ENCODE results near the gene ARG2. TPM values are rescaled to one million over a fixed set of nuclear protein-coding genes. Genes with fewer than 3 reads are reported as not detected.
A peak's percentile ranks its signal among the peaks of the same experiment; 100 is the strongest.

ARG2 gene
- total and polyA plus RNA-seq, 4 donors = 0.08 to 3.1 (median 0.59) TPM

- Histone ChIP-seq H3K27me3 (ENCODE audit: control insufficient read depth in 4 of 4, insufficient read depth in 4 of 4, low read length in 3 of 4) (no peaks in the 10 kb centered on the region), H3K36me3 (ENCODE audit: control insufficient read depth in 4 of 4, insufficient read depth in 3 of 4, low read depth in 1 of 4, low read length in 3 of 4) (no peaks in the 10 kb centered on the region), H3K9me3 (ENCODE audit: control insufficient read depth in 4 of 4, low read length in 3 of 4) (no peaks in the 10 kb centered on the region), H3K9ac (ENCODE audit: low read depth in 1 of 2, low read length in 2 of 2) (no peak overlapping the region), H3K4me3 (ENCODE audit: low read depth in 1 of 3, low read length in 3 of 3) (no peak overlapping the region), H3K27ac (ENCODE audit: low read depth in 1 of 2, low read length in 2 of 2) (no peak overlapping the region), H3K4me1 (ENCODE audit: control insufficient read depth in 4 of 4, insufficient read depth in 4 of 4, low read length in 3 of 4) (peaks cover 0 to 2% (median 0%) of the 10 kb centered on the region in 4 donors)
- TF ChIP-seq ATF3 (IDR thresholded peaks at IDR 0.05) (no peak), HNF4G (IDR thresholded peaks at IDR 0.05) (no peak), HNF4A (conservative IDR thresholded peaks at IDR 0.05) (no peak), YY1 (IDR thresholded peaks at IDR 0.05) (no peak), FOXA1 (IDR thresholded peaks at IDR 0.05) (no peak), NR2F2 (IDR thresholded peaks at IDR 0.05) (no peak), SP1 (IDR thresholded peaks at IDR 0.05) (no peak), RAD21 (IDR thresholded peaks at IDR 0.05) (no peak), TAF1 (conservative IDR thresholded peaks at IDR 0.05) (no peak), FOXA2 (IDR thresholded peaks at IDR 0.05) (no peak), RXRA (IDR thresholded peaks at IDR 0.05) (no peak)
- TF ChIP-seq, protein P1, sequence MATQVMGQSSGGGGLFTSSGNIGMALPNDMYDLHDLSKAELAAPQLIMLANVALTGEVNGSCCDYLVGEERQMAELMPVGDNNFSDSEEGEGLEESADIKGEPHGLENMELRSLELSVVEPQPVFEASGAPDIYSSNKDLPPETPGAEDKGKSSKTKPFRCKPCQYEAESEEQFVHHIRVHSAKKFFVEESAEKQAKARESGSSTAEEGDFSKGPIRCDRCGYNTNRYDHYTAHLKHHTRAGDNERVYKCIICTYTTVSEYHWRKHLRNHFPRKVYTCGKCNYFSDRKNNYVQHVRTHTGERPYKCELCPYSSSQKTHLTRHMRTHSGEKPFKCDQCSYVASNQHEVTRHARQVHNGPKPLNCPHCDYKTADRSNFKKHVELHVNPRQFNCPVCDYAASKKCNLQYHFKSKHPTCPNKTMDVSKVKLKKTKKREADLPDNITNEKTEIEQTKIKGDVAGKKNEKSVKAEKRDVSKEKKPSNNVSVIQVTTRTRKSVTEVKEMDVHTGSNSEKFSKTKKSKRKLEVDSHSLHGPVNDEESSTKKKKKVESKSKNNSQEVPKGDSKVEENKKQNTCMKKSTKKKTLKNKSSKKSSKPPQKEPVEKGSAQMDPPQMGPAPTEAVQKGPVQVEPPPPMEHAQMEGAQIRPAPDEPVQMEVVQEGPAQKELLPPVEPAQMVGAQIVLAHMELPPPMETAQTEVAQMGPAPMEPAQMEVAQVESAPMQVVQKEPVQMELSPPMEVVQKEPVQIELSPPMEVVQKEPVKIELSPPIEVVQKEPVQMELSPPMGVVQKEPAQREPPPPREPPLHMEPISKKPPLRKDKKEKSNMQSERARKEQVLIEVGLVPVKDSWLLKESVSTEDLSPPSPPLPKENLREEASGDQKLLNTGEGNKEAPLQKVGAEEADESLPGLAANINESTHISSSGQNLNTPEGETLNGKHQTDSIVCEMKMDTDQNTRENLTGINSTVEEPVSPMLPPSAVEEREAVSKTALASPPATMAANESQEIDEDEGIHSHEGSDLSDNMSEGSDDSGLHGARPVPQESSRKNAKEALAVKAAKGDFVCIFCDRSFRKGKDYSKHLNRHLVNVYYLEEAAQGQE (IDR thresholded peaks at IDR 0.05) = no peak
- TF ChIP-seq, protein P2, sequence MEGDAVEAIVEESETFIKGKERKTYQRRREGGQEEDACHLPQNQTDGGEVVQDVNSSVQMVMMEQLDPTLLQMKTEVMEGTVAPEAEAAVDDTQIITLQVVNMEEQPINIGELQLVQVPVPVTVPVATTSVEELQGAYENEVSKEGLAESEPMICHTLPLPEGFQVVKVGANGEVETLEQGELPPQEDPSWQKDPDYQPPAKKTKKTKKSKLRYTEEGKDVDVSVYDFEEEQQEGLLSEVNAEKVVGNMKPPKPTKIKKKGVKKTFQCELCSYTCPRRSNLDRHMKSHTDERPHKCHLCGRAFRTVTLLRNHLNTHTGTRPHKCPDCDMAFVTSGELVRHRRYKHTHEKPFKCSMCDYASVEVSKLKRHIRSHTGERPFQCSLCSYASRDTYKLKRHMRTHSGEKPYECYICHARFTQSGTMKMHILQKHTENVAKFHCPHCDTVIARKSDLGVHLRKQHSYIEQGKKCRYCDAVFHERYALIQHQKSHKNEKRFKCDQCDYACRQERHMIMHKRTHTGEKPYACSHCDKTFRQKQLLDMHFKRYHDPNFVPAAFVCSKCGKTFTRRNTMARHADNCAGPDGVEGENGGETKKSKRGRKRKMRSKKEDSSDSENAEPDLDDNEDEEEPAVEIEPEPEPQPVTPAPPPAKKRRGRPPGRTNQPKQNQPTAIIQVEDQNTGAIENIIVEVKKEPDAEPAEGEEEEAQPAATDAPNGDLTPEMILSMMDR (IDR thresholded peaks at IDR 0.05; ENCODE audit: low read depth, low read length, missing input control) = no peak
- TF ChIP-seq, protein P3, sequence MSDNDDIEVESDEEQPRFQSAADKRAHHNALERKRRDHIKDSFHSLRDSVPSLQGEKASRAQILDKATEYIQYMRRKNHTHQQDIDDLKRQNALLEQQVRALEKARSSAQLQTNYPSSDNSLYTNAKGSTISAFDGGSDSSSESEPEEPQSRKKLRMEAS (IDR thresholded peaks at IDR 0.05) = no peak
- no peak for DNase-seq (ENCODE audit: low spot score)
- WGBS = 82% methylated on average over 13 of the region's 13 CpGs
These were observed 42.4 kb upstream of the ARG2 start for GRCh38 chr14:67577181-67577808.

GRCh38 chr14:67577909-67578749 lies 41.6 kb upstream of the ARG2 start:
- Histone ChIP-seq H3K4me1 (ENCODE audit: control insufficient read depth in 4 of 4, insufficient read depth in 4 of 4, low read length in 3 of 4) (peaks cover 0 to 2% (median 0%) of the 10 kb centered on the region in 4 donors), H3K9me3 (ENCODE audit: control insufficient read depth in 4 of 4, low read length in 3 of 4) (no peaks in the 10 kb centered on the region), H3K27me3 (ENCODE audit: control insufficient read depth in 4 of 4, insufficient read depth in 4 of 4, low read length in 3 of 4) (no peaks in the 10 kb centered on the region), H3K36me3 (ENCODE audit: control insufficient read depth in 4 of 4, insufficient read depth in 3 of 4, low read depth in 1 of 4, low read length in 3 of 4) (no peaks in the 10 kb centered on the region), H3K27ac (ENCODE audit: low read depth in 1 of 2, low read length in 2 of 2) (no peak overlapping the region), H3K9ac (ENCODE audit: low read depth in 1 of 2, low read length in 2 of 2) (no peak overlapping the region), H3K4me3 (ENCODE audit: low read depth in 1 of 3, low read length in 3 of 3) (no peak overlapping the region)
- TF ChIP-seq JUND (IDR thresholded peaks at IDR 0.05) (no peak), ATF3 (IDR thresholded peaks at IDR 0.05) (no peak), SP1 (IDR thresholded peaks at IDR 0.05) (no peak), YY1 (IDR thresholded peaks at IDR 0.05) (no peak), RXRA (IDR thresholded peaks at IDR 0.05) (no peak), HNF4A (conservative IDR thresholded peaks at IDR 0.05) (no peak), FOXA1 (IDR thresholded peaks at IDR 0.05) (no peak), GABPA (IDR thresholded peaks at IDR 0.05 in 1 of 2, conservative IDR thresholded peaks at IDR 0.05 in 1 of 2) (no peak)
- TF ChIP-seq, protein P1 (IDR thresholded peaks at IDR 0.05) = no peak
- TF ChIP-seq, protein P3 (IDR thresholded peaks at IDR 0.05) = no peak
- TF ChIP-seq, protein P2 (IDR thresholded peaks at IDR 0.05; ENCODE audit: low read depth, low read length, missing input control) = no peak
- peak; percentile 46 for DNase-seq (ENCODE audit: low spot score)
- WGBS = 80% methylated on average over 16 of the region's 16 CpGs

All from liver (tissue), 9 donors.